ENCODE measurements around the gene MYL12A. TPM values are rescaled to one million over a fixed set of nuclear protein-coding genes. Genes with fewer than 3 reads are reported as not detected.

The MYL12A gene
- total RNA-seq, 4 donors from 2014 or later, result 256 to 378 (median 305) TPM

DNA sequence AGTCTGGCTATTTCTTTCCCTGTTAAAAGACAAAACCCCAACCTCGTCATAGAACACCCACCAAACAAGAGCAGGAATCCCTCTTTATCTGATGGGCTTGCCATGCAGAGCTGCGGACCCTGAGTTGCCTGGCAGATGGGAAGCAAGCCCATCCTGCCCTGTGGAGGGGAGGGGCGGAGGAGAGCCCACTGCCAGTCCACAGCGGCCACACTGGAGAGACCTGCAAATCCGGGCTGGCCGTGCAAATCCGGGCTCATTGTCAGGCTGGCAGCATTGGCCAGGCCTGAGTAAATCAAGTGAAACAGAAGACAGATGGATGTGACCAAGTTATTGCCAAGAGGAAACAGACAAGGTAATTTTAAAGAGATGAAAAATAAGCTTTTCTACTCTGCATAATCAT, 36.3 kb downstream of the MYL12A start:
- Histone ChIP-seq H3K4me3 (no peak overlapping the region), H3K36me3 (no peaks in the 10 kb centered on the region), H3K27ac (no peak overlapping the region), H3K27me3 (no peaks in the 10 kb centered on the region), H3K4me1 (no peaks in the 10 kb centered on the region), H3K9me3 (no peaks in the 10 kb centered on the region)
- intact Hi-C loops (cut with DNase I; ENCODE audit: low total_unique reads), result no loop called here
- no peak for TF ChIP-seq POLR2A (IDR thresholded peaks at IDR 0.05)
- TF ChIP-seq, protein P1, sequence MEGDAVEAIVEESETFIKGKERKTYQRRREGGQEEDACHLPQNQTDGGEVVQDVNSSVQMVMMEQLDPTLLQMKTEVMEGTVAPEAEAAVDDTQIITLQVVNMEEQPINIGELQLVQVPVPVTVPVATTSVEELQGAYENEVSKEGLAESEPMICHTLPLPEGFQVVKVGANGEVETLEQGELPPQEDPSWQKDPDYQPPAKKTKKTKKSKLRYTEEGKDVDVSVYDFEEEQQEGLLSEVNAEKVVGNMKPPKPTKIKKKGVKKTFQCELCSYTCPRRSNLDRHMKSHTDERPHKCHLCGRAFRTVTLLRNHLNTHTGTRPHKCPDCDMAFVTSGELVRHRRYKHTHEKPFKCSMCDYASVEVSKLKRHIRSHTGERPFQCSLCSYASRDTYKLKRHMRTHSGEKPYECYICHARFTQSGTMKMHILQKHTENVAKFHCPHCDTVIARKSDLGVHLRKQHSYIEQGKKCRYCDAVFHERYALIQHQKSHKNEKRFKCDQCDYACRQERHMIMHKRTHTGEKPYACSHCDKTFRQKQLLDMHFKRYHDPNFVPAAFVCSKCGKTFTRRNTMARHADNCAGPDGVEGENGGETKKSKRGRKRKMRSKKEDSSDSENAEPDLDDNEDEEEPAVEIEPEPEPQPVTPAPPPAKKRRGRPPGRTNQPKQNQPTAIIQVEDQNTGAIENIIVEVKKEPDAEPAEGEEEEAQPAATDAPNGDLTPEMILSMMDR (IDR thresholded peaks at IDR 0.05), result no peak
- DNase-seq, result no peak

DNA sequence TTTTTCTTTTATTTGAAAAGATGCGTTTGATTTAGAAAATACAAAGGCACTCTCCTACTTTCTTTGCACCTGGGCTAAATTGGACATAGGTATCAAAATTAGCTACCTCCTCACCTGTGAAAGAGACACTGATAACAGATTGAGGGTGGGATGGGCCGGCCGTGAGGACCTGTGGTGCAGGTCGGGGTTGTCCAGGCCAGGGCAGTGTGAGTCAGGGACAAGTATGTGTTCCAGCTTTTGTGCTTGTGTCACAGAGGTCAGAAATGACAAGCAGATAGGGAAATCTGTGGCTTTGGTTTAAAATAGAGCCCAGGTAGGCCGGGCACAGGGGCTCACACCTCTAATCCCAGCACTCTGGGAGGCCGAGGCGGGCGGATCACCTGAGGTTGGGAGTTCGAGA, 36.9 kb downstream of the MYL12A start:
- intact Hi-C loops (cut with DNase I; ENCODE audit: low total_unique reads), result no loop called here
- TF ChIP-seq POLR2A (IDR thresholded peaks at IDR 0.05), result no peak
- TF ChIP-seq, protein P1 (IDR thresholded peaks at IDR 0.05), result no peak
- DNase-seq, result no peak
- Histone ChIP-seq H3K27ac (no peak overlapping the region), H3K27me3 (no peaks in the 10 kb centered on the region), H3K4me3 (no peak overlapping the region), H3K4me1 (no peaks in the 10 kb centered on the region), H3K36me3 (no peaks in the 10 kb centered on the region), H3K9me3 (no peaks in the 10 kb centered on the region)

DNA sequence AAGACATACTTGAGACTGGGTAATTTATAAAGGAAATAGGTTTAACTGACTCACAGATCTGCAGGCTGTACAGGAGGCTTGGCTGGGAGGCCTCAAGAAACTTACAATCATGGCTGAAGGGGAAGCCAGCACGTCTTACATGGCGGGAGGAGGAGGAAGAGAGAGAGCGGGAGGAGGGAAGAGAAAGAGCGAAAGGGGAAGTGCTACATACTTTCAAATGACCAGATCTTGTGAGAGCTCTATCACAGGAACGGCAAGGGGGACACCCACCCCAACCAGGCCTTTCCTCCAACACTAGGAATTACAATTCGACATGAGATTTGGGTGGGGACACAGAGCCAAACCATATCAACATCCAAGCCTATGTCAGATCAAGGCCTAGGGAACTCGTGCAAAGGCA, 38.6 kb downstream of the MYL12A start:
- Histone ChIP-seq H3K27me3 (no peaks in the 10 kb centered on the region), H3K4me1 (no peaks in the 10 kb centered on the region), H3K4me3 (no peak overlapping the region), H3K36me3 (no peaks in the 10 kb centered on the region), H3K27ac (no peak overlapping the region), H3K9me3 (no peaks in the 10 kb centered on the region)
- no peak for DNase-seq
- TF ChIP-seq, protein P1 (IDR thresholded peaks at IDR 0.05), result no peak
- TF ChIP-seq POLR2A (IDR thresholded peaks at IDR 0.05), result no peak
- intact Hi-C loops (cut with DNase I; ENCODE audit: low total_unique reads), result no loop called here

DNA sequence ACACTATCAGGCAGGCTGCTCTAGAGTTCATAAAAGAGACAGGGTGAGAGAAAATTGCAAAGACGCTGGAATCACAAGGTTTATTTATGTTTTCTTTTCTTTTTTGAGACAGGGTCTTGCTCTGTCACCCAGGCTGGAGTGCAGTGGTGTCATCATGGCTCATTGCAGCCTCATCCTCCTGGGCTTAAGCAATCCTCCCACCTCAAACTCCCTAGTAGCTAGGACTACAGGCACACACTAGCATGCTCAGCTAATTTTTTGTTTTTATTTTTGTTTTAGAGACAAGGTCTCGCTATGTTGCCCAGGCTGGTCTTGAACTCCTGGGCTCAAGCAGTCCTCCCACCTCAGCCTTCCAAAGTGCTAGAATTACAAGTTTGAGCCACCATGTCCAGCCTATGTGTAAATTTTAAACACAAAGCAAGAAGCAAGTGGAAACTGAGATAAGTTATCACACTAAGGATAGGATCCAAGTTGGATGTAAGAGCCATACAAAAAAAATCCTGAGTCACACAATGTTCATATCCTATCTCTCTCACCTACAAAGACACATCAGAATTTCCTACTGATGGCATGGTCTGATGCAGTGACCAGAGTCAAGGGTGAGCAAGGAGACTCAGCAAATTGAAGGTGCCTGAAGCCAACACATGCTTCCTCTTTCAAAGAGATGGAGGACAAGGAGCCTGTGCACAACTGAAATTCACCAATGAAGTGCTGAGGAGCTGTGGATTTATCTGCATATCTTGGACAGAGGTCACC, 45.8 kb downstream of the MYL12A start:
- TF ChIP-seq POLR2A (IDR thresholded peaks at IDR 0.05), result no peak
- TF ChIP-seq, protein P1 (IDR thresholded peaks at IDR 0.05), result no peak
- intact Hi-C loops (cut with DNase I; ENCODE audit: low total_unique reads), result no loop called here
- Histone ChIP-seq H3K27ac (no peak overlapping the region), H3K4me3 (no peak overlapping the region), H3K36me3 (no peaks in the 10 kb centered on the region), H3K27me3 (no peaks in the 10 kb centered on the region), H3K4me1 (no peaks in the 10 kb centered on the region), H3K9me3 (no peaks in the 10 kb centered on the region)
- DNase-seq, result no peak

DNA sequence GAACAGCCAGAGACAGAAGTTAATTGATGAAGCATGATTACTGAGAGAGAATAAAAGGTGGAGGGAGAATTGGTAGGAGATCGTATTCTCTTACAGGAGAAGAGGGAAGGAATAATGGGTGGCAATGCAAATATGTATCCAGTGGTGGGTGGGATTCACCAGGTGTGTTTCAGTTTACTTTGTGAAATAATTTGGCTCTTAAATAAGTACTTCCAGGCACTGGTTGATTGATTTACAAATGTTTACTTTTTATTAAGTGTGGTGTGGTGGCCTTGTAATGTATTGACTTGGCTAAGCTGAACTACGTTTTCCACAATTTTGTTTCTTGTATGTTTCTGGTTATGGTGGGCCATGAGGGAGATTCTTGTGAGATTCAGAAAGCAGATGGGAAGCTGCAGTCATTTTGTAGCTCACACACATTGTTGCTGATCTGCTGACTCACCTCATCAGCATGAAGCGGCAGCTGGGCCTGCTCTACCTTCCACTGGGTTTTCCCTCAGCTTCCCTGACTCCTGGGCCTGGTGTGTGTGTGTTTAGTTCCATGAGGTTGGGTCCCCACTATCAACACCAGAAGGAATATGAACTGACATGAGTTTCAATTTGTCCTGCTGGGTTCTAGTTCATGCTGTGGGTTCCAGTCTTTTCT, 47.0 kb downstream of the MYL12A start:
- no peaks in the 10 kb centered on the region for H3K36me3 ChIP-seq
- H3K9me3 ChIP-seq, result no peaks in the 10 kb centered on the region
- no peak overlapping the region for H3K27ac ChIP-seq
- H3K27me3 ChIP-seq, result no peaks in the 10 kb centered on the region
- TF ChIP-seq POLR2A (IDR thresholded peaks at IDR 0.05), result no peak
- TF ChIP-seq, protein P1 (IDR thresholded peaks at IDR 0.05), result no peak
- H3K4me3 ChIP-seq, result no peak overlapping the region
- no peak for DNase-seq
- H3K4me1 ChIP-seq, result no peaks in the 10 kb centered on the region
- intact Hi-C loops (cut with DNase I; ENCODE audit: low total_unique reads), result no loop called here
